ENCODE results near the gene CHD1L.

DNA sequence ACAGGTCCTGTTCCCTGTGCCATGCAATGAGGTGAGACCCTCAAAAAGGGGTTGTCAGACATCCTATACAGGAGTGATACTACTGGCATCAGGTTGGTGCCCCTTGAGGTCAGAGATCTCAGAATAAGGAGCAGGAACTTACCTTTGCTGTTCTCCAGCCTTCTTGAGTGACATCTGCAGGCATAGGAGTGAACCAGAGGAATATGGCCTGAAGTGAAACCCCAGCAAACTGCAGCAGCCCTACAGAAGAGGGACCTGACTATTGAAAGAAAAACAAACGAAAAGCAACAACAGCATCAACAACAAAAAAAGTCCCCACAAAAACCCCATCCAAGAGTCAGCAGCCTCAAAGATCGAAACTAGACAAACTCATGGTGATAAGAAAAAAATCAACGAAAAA, 74.5 kb downstream of the CHD1L start:
- no peak for TF ChIP-seq BHLHE40 (IDR thresholded peaks at IDR 0.05; ENCODE audit: low read depth, low read length)
- no peak for TF ChIP-seq POLR2A (IDR thresholded peaks at IDR 0.05; ENCODE audit: low read depth, low read length)
- TF ChIP-seq, protein P1, sequence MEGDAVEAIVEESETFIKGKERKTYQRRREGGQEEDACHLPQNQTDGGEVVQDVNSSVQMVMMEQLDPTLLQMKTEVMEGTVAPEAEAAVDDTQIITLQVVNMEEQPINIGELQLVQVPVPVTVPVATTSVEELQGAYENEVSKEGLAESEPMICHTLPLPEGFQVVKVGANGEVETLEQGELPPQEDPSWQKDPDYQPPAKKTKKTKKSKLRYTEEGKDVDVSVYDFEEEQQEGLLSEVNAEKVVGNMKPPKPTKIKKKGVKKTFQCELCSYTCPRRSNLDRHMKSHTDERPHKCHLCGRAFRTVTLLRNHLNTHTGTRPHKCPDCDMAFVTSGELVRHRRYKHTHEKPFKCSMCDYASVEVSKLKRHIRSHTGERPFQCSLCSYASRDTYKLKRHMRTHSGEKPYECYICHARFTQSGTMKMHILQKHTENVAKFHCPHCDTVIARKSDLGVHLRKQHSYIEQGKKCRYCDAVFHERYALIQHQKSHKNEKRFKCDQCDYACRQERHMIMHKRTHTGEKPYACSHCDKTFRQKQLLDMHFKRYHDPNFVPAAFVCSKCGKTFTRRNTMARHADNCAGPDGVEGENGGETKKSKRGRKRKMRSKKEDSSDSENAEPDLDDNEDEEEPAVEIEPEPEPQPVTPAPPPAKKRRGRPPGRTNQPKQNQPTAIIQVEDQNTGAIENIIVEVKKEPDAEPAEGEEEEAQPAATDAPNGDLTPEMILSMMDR (conservative IDR thresholded peaks at IDR 0.05; ENCODE audit: low read depth, low read length): no peak
- TF ChIP-seq, protein P2, sequence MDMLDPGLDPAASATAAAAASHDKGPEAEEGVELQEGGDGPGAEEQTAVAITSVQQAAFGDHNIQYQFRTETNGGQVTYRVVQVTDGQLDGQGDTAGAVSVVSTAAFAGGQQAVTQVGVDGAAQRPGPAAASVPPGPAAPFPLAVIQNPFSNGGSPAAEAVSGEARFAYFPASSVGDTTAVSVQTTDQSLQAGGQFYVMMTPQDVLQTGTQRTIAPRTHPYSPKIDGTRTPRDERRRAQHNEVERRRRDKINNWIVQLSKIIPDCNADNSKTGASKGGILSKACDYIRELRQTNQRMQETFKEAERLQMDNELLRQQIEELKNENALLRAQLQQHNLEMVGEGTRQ (IDR thresholded peaks at IDR 0.05; ENCODE audit: low read depth, low read length): no peak
- no peak for TF ChIP-seq SMC3 (IDR thresholded peaks at IDR 0.05; ENCODE audit: low read depth, low read length)
- no peak for TF ChIP-seq RCOR1 (IDR thresholded peaks at IDR 0.05; ENCODE audit: insufficient replicate concordance, low read length)
- no peak for TF ChIP-seq MXI1 (IDR thresholded peaks at IDR 0.05; ENCODE audit: borderline replicate concordance, low read depth, low read length)
- TF ChIP-seq CEBPB (IDR thresholded peaks at IDR 0.05; ENCODE audit: low read depth, low read length): no peak
- no peak for TF ChIP-seq RAD21 (IDR thresholded peaks at IDR 0.05; ENCODE audit: low read length)
- TF ChIP-seq MAFK (IDR thresholded peaks at IDR 0.05; ENCODE audit: low read depth, low read length): no peak
- TF ChIP-seq, protein P3, sequence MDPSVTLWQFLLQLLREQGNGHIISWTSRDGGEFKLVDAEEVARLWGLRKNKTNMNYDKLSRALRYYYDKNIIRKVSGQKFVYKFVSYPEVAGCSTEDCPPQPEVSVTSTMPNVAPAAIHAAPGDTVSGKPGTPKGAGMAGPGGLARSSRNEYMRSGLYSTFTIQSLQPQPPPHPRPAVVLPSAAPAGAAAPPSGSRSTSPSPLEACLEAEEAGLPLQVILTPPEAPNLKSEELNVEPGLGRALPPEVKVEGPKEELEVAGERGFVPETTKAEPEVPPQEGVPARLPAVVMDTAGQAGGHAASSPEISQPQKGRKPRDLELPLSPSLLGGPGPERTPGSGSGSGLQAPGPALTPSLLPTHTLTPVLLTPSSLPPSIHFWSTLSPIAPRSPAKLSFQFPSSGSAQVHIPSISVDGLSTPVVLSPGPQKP (IDR thresholded peaks at IDR 0.05; ENCODE audit: borderline replicate concordance, low read depth, low read length): no peak
- no peak for TF ChIP-seq CHD1 (IDR thresholded peaks at IDR 0.05; ENCODE audit: low read depth, low read length)

All from IMR-90 (cell line).